HFF-Myc (cell line): ENCODE results near the gene BPIFA2.

ENCODE experiments used
- DNase-seq: peaks from one replicate; pipeline ENCODE4 v3.0.0-alpha.2; 2011; ENCODE audit warnings: low read depth; ENCODE audit errors: extremely low read depth
- H3K4me3 ChIP-seq: replicated peaks from 2 replicates; pipeline ENCODE4 v1.5.1; 2011; ENCODE audit warnings: low read depth, mild to moderate bottlenecking, control low read depth, low read length
- TF ChIP-seq, protein P1 (sequence below): IDR thresholded peaks from 2 replicates; pipeline ENCODE4 v1.5.1; 2012; ENCODE audit warnings: mild to moderate bottlenecking, low read depth, low read length, control low read depth; ENCODE audit errors: missing control alignments

The BPIFA2 gene

GRCh38 chr20:33160681-33161080, 7.3 kb upstream of the BPIFA2 start:
- TF ChIP-seq, protein P1, sequence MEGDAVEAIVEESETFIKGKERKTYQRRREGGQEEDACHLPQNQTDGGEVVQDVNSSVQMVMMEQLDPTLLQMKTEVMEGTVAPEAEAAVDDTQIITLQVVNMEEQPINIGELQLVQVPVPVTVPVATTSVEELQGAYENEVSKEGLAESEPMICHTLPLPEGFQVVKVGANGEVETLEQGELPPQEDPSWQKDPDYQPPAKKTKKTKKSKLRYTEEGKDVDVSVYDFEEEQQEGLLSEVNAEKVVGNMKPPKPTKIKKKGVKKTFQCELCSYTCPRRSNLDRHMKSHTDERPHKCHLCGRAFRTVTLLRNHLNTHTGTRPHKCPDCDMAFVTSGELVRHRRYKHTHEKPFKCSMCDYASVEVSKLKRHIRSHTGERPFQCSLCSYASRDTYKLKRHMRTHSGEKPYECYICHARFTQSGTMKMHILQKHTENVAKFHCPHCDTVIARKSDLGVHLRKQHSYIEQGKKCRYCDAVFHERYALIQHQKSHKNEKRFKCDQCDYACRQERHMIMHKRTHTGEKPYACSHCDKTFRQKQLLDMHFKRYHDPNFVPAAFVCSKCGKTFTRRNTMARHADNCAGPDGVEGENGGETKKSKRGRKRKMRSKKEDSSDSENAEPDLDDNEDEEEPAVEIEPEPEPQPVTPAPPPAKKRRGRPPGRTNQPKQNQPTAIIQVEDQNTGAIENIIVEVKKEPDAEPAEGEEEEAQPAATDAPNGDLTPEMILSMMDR = no peak
- H3K4me3 ChIP-seq = no peak overlapping the region
- DNase-seq = no peak

GRCh38 chr20:33162313-33162712, 5.6 kb upstream of the BPIFA2 start:
- DNase-seq = no peak
- H3K4me3 ChIP-seq = no peak overlapping the region
- TF ChIP-seq, protein P1 = no peak

DNA sequence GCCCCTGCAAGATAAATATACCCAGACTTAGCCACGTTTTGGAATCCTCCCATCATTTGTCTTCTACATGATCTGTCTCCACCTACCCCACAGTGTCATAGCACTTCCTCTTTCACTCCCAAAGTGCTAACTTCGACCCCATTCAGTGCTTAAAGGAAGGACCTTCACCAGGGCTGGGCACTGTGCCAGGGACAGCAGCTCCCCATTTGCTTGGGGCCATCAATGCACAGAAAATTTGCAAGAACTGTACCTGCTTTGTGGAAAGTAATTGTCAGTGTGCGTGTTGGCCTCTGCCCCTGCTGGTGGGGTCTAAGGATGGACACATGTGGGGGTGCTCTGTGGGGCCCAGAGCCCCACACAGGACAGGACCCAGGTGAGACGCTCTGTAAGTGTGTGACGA, 5.2 kb upstream of the BPIFA2 start:
- no peak for DNase-seq
- no peak overlapping the region for H3K4me3 ChIP-seq
- TF ChIP-seq, protein P1 = no peak

DNA sequence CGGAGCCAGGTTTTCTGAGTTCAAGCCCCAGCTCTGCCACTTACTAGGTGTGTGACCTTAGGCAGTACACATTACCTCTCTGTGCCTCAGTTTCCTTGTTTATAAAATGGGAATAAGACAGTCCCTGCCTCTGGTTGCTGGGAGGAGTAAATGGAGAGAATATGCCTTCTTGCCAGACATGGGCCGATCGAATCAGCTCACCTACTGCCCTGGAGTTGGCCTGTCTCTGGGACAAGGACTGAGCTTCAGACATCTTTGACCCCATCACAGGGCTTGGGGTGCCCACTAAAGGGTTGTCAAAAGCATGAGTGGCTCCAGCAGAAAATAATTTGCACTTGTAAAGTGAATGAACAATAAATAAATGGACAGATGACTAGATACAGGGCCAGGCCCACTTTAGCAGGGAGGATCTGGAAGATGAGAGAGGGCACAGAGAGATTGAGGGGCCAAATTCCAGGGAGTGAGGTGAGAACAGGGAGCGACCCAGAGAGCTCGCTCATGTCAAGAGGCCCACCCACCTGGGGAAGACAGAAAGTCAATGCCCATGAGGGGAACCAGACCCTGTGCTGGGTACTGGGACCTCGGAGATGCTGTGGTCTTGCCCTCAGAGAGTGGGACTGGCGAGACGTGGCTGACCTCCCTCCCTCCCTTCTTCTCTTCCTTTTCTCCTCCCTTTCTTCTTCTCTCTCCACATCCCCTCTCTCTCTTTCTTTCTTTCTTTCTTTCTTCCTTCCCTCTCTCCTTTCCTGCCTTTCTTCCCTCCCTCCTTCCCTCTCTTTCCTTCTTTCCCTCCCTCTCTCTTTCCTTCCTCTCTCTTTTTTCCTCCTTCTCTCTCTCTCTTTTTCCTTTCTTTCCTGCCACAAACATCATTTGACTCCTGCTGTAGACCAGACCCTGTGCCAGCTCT, 3.9 kb upstream of the BPIFA2 start:
- DNase-seq = no peak
- TF ChIP-seq, protein P1 = no peak

DNA sequence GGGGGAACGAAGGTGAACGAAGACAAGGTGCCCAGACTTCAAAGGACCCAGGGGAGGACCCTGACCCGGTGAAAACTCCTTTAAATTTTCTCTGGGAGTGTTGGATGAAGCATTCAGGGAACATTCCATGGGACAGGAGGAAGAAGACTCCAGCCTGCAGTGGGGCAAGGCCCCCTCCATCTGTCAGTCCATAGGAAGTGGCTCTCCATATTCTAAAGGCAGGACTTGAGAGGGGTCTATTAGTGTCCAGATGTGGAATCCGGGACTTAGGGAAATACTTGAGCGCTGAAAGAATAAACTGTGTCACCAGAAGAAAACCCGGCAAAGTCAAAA, 3.2 kb upstream of the BPIFA2 start:
- TF ChIP-seq, protein P1 = no peak
- no peak overlapping the region for H3K4me3 ChIP-seq
- DNase-seq = no peak

More for the DNA sequence above, 3.9 kb upstream of the BPIFA2 start:
- no peak overlapping the region for H3K4me3 ChIP-seq

DNA sequence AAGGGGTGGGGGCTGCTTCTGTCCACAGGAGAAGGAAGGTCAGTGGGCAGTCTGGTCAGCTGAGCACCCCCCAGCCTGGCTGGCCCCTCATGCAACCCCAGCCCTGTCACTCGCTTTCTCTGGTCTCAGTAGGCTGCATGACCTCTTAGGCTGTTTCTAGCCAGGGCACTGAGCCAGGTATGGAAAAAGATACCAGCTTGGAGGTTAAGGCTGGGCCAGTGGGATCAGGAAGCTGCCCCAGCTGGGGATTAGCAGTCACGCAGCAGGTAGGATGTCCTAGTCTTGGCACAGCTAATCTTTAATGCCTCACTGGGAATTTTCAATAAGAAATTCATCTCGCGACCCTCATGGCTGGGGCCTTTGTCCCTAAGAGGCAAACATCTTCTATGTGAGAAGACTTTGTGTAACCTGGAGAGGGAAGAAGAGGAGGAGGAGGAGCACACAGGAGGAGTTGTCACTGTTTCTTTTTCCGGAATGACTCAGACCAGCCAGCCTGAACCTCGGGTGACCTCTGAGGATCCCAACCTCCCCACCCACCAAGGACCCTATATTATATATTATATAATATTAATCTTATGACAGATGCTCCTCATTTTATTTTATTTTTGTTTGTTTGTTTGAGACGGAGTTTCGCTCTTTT, 2.4 kb upstream of the BPIFA2 start:
- no peak overlapping the region for H3K4me3 ChIP-seq
- no peak for DNase-seq
- TF ChIP-seq, protein P1 = no peak
